Measurements from ENCODE around the gene GASK1A. TPM values are rescaled to one million over a fixed set of nuclear protein-coding genes. Genes with fewer than 3 reads are reported as not detected.

Gene GASK1A
- total RNA-seq, 2 donors from 2014 or later, result 4.0 to 5.3 TPM

- Histone ChIP-seq H3K27me3 (ENCODE audit: control insufficient read depth, insufficient read depth, low read length, poor library complexity, severe bottlenecking) (no peaks in the 10 kb centered on the region), H3K4me1 (ENCODE audit: control insufficient read depth, insufficient read depth, low read length) (peaks cover 24% of the 10 kb centered on the region), H3K4me3 (ENCODE audit: low read length) (no peak overlapping the region), H3K36me3 (ENCODE audit: control insufficient read depth, insufficient read depth, low read length) (no peaks in the 10 kb centered on the region), H3K9ac (ENCODE audit: extremely low read depth, low read length, poor library complexity, severe bottlenecking) (no peak overlapping the region), H3K27ac (ENCODE audit: low read depth, low read length) (no peak overlapping the region), H3K9me3 (ENCODE audit: control insufficient read depth, low read length) (no peaks in the 10 kb centered on the region)
- no peak overlapping the region for H3K27ac Mint-ChIP-seq
- no peak overlapping the region for H3K4me3 Mint-ChIP-seq
- peaks cover 2% of the 10 kb centered on the region for H3K27me3 Mint-ChIP-seq (ENCODE audit: insufficient read depth)
- no peak for TF ChIP-seq CTCF (conservative IDR thresholded peaks at IDR 0.05)
- peaks cover 44% of the 10 kb centered on the region for H3K4me1 Mint-ChIP-seq
- WGBS, 2 experiments (ENCODE audit: insufficient coverage in 1 of 2, insufficient read length in 1 of 2), result 92 to 100% methylated on average over 1 to 3 of the region's 3 CpGs
- no peak for DNase-seq
- H3K9me3 Mint-ChIP-seq, result no peaks in the 10 kb centered on the region
- H3K36me3 Mint-ChIP-seq (ENCODE audit: low read depth), result no peaks in the 10 kb centered on the region
Observed at GRCh38 chr3:42988097-42988496, 9.0 kb downstream of the GASK1A start.

- peaks cover 40% of the 10 kb centered on the region for H3K4me1 Mint-ChIP-seq
- no peak overlapping the region for H3K4me3 ChIP-seq (ENCODE audit: low read length)
- H3K27ac ChIP-seq (ENCODE audit: low read depth, low read length), result no peak overlapping the region
- no peak overlapping the region for H3K27ac Mint-ChIP-seq
- H3K27me3 ChIP-seq (ENCODE audit: control insufficient read depth, insufficient read depth, low read length, poor library complexity, severe bottlenecking), result no peaks in the 10 kb centered on the region
- H3K4me3 Mint-ChIP-seq, result no peak overlapping the region
- H3K9ac ChIP-seq (ENCODE audit: extremely low read depth, low read length, poor library complexity, severe bottlenecking), result no peak overlapping the region
- H3K9me3 ChIP-seq (ENCODE audit: control insufficient read depth, low read length), result no peaks in the 10 kb centered on the region
- H3K9me3 Mint-ChIP-seq, result no peaks in the 10 kb centered on the region
- 91 to 95% methylated on average over 4 to 5 of the region's 5 CpGs for WGBS, 2 experiments (ENCODE audit: insufficient coverage in 1 of 2, insufficient read length in 1 of 2)
- H3K27me3 Mint-ChIP-seq (ENCODE audit: insufficient read depth), result peaks cover 2% of the 10 kb centered on the region
- H3K36me3 ChIP-seq (ENCODE audit: control insufficient read depth, insufficient read depth, low read length), result no peaks in the 10 kb centered on the region
- peaks cover 20% of the 10 kb centered on the region for H3K4me1 ChIP-seq (ENCODE audit: control insufficient read depth, insufficient read depth, low read length)
- no peaks in the 10 kb centered on the region for H3K36me3 Mint-ChIP-seq (ENCODE audit: low read depth)
- DNase-seq, result no peak
- TF ChIP-seq CTCF (conservative IDR thresholded peaks at IDR 0.05), result no peak
Observed at GRCh38 chr3:42988566-42988965, 9.5 kb downstream of the GASK1A start.

GRCh38 chr3:42991341-42992315 lies 12.5 kb downstream of the GASK1A start:
- Histone ChIP-seq H3K36me3 (ENCODE audit: control insufficient read depth, insufficient read depth, low read length) (no peaks in the 10 kb centered on the region), H3K4me1 (ENCODE audit: control insufficient read depth, insufficient read depth, low read length) (peaks cover 12% of the 10 kb centered on the region), H3K9me3 (ENCODE audit: control insufficient read depth, low read length) (no peaks in the 10 kb centered on the region), H3K9ac (ENCODE audit: extremely low read depth, low read length, poor library complexity, severe bottlenecking) (no peak overlapping the region), H3K4me3 (ENCODE audit: low read length) (no peak overlapping the region), H3K27me3 (ENCODE audit: control insufficient read depth, insufficient read depth, low read length, poor library complexity, severe bottlenecking) (no peaks in the 10 kb centered on the region), H3K27ac (ENCODE audit: low read depth, low read length) (peak overlapping the region; percentile 70)
- Mint-ChIP-seq H3K9me3 (no peaks in the 10 kb centered on the region), H3K36me3 (ENCODE audit: low read depth) (no peaks in the 10 kb centered on the region), H3K27ac (no peak overlapping the region), H3K4me3 (no peak overlapping the region), H3K27me3 (ENCODE audit: insufficient read depth) (no peaks in the 10 kb centered on the region), H3K4me1 (peaks cover 28% of the 10 kb centered on the region)
- no peak for DNase-seq
- no peak for TF ChIP-seq CTCF (conservative IDR thresholded peaks at IDR 0.05)
- WGBS, 2 experiments (ENCODE audit: insufficient coverage in 1 of 2, insufficient read length in 1 of 2), result 84 to 92% methylated on average over 5 to 11 of the region's 11 CpGs

All from endodermal cell (in vitro differentiated cells).